HG03460 (cell line): ENCODE measurements around the gene ITGA2B.
A peak's percentile ranks its signal among the peaks of the same experiment; 100 is the strongest.
"Not testable (repeated sequence)": the region's sequence is repeated elsewhere in the genome, so short reads cannot be mapped to it uniquely, and the experiment has no call there.

ENCODE experiments used
- ATAC-seq: cut with Tn5 transposase; IDR thresholded peaks from one replicate; pipeline ENCODE4 v1.9.1; 2021; ENCODE audit not compliant: unreplicated experiment

The ITGA2B gene

DNA sequence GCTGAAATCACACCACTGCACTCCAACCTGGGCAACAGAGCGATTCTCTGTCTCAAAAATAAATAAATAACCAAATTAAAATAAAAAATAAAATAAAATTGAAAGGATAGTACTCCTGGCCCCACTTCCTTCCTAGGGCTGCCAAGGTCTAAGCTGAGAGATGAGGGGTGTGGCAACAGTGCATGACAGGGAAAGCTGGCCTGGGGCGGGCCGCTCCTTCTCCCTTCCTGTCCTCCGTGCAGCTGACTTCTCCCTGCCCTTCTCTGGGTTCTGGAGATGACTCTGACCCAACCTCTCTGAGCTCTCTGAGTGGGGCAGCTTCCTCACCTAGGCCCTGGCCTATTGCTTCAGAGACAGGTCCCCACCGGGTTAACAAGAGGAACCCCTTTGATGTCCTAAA lies 56.1 kb downstream of the ITGA2B start:
- ATAC-seq = no peak

DNA sequence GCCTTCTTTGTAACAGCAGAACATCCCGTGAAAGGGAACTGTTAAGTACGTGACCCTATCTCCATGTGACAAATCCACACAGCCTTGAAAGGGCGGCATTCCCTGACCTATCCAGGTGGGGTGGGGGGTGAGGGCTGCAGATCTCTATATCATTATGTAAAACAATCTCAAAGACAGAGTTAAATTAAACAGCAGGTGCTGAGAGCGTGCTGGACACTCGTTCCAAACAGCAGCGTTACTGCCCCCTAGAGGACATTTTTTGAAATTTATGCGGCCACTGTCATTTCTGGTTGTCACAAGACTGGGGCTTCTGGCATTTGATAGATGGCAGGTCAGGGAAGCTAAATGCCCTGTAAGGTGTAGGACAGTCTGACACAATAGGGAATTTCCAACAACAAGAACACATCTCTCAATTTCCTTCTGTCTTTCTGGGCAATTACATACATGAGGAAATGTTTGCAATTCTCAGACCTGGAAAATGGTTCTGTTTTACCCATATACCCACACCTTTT lies 58.1 kb downstream of the ITGA2B start:
- no peak for ATAC-seq

DNA sequence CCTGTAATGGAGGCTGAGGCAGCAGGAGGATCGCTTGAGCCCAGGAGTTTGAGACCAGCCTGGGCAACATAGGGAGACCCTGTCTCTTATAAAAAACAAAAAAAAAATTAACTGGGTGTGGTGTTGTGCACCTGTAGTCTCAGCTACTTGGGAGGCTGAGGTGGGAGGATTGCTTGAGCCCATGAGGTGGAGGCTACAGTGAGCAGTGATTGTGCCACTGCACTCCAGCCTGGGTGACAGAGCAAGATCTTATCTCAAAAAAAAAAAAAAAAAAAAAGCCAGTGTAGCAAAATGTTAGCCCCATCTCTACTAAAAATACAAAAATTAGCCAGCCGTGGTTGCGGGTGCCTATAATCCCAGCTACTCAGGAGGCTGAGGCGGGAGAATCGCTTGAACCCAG lies 59.2 kb downstream of the ITGA2B start:
- ATAC-seq = not testable (repeated sequence)

- not testable (repeated sequence) for ATAC-seq
Measured at GRCh38 chr17:44329516-44329915, 59.9 kb downstream of the ITGA2B start.

GRCh38 chr17:44327715-44328449 lies 61.6 kb downstream of the ITGA2B start:
- no peak for ATAC-seq

DNA sequence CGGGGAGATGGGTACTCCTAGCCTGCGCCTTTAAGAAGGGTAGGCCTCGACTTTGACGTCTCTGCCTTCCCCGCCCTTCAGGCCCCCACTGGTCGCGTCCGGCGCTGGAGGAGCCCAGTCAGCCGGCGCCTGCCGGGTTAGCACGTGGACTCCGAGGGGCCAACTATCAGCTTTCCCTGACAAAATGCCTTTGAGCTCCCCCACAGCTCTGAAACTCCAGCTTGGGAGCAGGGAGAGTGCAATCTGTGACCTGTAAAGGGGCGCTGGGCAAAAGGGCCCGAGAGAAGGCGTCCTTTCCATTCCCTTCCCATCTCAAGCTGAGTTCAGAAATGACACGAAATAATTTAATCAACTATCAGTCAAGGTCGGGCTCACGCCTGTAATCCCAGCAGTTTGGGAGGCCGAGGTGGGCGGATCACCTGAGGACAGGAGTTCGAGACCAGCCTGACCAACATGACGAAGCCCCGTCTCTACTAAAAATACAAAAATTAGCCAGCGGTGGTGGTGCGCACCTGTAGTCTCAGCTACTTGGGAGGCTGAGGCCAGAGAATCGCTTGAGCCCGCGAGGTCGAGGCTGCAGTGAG lies 62.5 kb downstream of the ITGA2B start:
- ATAC-seq = peak; percentile 45

- ATAC-seq = peak; percentile 48
Measured at GRCh38 chr17:44324571-44325275, 64.7 kb downstream of the ITGA2B start, which contains the start of gene SLC25A39. SLC25A39 (minus strand) TSS chr17:44324823; CDS start chr17:44323562, 1,261 bp downstream.

DNA sequence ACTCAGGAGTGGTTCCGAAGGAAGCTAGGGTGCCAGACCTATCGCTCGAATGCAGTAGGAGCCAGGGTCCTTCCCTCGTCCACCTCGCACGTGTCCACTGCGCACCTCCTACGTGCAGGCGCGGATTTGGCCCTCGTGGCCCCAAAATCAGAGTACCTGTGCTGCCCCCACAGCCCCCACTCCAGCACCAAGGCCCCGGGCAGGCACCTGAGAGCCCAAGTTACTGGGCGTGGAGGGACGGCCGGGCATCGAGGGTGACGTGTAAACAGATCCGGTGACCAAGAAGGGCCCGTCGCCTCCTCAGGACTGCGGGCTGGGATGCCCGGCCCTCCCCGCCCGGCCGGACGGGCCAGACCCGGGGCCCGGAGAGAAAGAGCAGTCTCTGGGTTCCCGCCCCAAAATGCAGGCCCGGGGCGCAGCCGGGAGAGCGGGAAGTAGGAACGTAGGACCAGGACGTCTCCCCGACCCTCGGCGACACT lies 65.3 kb downstream of the ITGA2B start:
- no peak for ATAC-seq

GRCh38 chr17:44323359-44324091 lies 65.9 kb downstream of the ITGA2B start:
- ATAC-seq = no peak

DNA sequence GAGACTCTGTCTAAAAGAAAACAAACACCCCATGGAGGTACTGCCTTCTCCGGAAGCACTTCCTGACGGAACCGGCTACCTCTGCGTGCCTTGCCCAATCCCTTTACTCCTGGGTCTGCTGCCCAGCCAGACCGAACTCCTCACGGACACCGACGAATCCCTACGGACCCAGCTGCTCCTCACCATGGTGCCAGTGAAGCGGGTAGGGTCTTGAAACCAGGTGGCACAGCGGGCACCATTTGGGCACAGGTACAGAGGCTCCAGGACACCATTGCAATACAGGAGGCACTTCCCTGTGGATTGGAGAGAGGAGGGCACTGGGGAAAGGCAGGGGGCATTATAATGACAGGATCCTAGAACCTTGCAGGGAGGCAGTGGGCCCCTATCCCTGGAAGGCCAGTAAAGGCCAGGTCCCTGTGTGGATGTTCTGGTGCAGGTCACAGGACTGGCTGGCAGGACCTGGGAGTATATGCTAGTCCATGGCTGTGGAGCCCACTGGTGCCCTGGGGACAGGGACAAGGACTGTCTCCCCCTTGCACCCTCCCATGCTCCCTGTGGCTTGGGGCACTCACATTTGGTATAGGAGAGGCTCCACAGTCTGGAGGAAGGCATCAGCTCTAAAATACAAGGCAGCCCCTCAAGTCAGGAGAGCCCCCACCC lies 67.1 kb downstream of the ITGA2B start:
- ATAC-seq = no peak
